Omental fat pad (tissue), 4 donors: Measurements from ENCODE around the gene SCN5A. TPM values are rescaled to one million over a fixed set of nuclear protein-coding genes. Genes with fewer than 3 reads are reported as not detected.

ENCODE experiments used
- ATAC-seq: fragments of 150-250 bp; one replicate; pipeline ENCODE4 v1.9.1; 2016; ENCODE audit warnings: mild to moderate bottlenecking, moderate library complexity; ENCODE audit not compliant: low FRiP score
- DNase-seq: peaks from one replicate; pipeline ENCODE4 v3.0.0-alpha.2; 2019; ENCODE audit warnings: low spot score
- CTCF ChIP-seq, 3 donors: fragments of 450-650 bp; IDR thresholded peaks; one replicate each; pipeline ENCODE4 v1.5.1; 2016 to 2017; ENCODE audit warnings: antibody characterized with exemption in 3 of 3, mild to moderate bottlenecking in 3 of 3, moderate library complexity in 2 of 3
- total RNA-seq, 4 donors: library from RNA; depleted of rRNA; stranded (reverse); fragments of >200 nt; gene quantifications; one replicate each; pipeline ENCODE4 v1.1.0, GENCODE V29; 2016

SCN5A gene
- total RNA-seq, 4 donors from 2014 or later: 0.06 to 0.79 (median 0.09) TPM; not detected in 1

- TF ChIP-seq CTCF (IDR thresholded peaks at IDR 0.05): no peak
- ATAC-seq (no peak), DNase-seq (no peak)
Observed at GRCh38 chr3:38653685-38654537, 4.4 kb upstream of the SCN5A start.

- ATAC-seq (no peak), DNase-seq (no peak)
- no peak for TF ChIP-seq CTCF (IDR thresholded peaks at IDR 0.05)
Observed at GRCh38 chr3:38652934-38653333, 3.4 kb upstream of the SCN5A start.

DNA sequence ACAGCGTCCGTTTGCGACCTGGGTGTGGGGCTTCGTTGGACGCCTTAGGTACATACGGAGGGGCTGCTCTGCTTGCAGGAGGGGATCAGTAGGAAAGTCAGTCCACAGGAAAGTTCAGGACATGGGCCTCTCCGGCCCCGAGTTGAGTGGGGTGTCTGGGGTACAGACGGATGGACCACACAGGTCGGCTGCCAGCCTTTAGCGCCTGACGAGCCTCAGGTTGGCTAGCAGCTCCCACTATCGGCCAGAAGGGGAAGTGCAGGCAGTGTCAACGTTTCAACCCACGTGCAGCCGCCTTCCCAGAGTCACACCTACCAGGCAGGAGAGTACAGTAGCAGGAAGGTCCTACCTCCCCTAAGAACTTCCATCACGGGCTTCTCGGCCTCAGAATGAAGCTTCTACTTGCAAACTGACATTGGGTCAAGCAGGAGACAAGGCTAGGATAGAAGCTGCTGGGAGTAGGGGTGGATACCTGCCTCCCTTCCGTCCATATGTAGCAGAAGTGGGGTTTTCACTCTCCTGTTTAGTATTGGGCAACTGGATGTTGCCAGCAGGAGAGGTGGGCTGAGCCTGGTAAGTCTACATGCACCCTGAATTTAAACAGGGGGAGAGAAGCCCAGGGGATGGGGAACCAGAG is 1.8 kb upstream of the SCN5A start:
- DNase-seq (peak; percentile 33), ATAC-seq (peak; percentile 75)
- peak in 1 of 3 donors; percentile 83 for TF ChIP-seq CTCF (IDR thresholded peaks at IDR 0.05)

DNA sequence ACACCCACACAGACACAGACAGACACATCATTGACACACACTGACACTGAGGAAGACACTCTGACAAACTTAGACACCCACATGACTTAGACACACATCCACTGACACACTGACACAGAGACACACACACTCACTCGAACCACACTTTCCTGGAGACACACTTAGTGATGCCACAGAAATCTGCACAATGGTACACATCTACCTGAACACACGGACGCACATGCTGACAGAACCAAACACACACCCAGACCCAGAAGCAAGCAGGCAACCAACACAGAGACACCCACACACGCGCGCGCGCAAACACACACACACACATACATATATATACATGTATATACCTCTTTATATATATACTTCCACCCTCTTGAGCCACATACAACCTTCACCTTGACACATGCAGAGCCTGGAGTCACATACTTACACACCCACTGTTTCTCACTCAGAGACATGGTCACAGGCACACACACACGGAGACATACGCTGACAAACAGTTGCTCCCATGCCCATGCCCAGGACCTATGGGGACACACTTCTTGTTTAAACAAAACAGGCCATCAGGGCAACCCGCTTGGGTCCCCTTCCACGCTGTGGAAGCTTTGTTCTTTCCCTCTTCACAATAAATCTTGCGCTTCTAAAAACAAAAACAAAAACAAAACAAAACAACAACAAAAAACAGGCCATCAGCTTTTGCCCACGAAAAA is 913 bp upstream of the SCN5A start:
- no peak for DNase-seq
- no peak for TF ChIP-seq CTCF (IDR thresholded peaks at IDR 0.05)

GRCh38 chr3:38648659-38649499 is 608 bp downstream of the SCN5A start:
- DNase-seq: no peak
- no peak for TF ChIP-seq CTCF (IDR thresholded peaks at IDR 0.05)
- no peak for ATAC-seq

More for the DNA sequence above, 913 bp upstream of the SCN5A start:
- no peak for ATAC-seq

DNA sequence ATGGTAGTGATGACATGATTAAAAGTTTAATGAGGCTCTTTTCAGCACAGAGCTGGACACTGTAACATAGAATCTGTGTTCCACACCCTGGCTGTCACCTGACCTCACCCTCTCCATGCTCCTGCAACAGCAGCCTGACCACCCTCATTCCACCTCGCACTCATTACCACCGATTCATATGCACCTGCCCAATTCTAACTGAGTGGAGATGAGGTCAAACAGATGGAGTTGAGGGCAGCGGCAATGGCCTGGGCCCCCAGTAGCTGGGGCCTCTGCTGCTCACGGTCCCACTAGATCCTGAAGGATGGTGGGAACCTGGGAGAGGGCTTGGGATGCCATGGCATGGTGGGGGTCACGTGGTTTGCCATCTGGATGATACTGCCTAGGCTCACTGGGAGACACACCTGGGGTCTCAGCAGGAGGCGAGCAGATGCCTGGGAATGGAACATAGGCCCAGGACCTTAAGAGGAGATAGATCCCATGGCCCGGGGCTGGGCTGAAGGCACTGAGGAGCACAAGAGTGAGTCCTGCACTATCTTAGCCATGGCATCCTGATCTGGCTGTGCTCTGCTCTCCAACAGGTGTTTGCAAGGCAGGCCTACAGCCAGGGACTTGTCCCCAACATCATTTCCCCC is 1.3 kb downstream of the SCN5A start:
- no peak for DNase-seq
- no peak for ATAC-seq
- TF ChIP-seq CTCF (IDR thresholded peaks at IDR 0.05): no peak
